Thyroid gland (tissue), 4 donors: Measurements from ENCODE around the gene CARMIL1.

Experiments
- CTCF ChIP-seq, 6 experiments: fragments of 200-600 bp in 3 of 6; fragments of 450-650 bp in 3 of 6; sonication (generic) in 3 of 6; IDR thresholded peaks; one replicate each; pipeline ENCODE4 v1.5.1; 2016 to 2019; ENCODE audit warnings: antibody characterized with exemption in 6 of 6, mild to moderate bottlenecking in 2 of 6, inconsistent platforms in 1 of 6, moderate library complexity in 1 of 6
- POLR2A ChIP-seq, 2 donors: fragments of 450-650 bp; IDR thresholded peaks; one replicate each; pipeline ENCODE4 v1.6.1; 2017; ENCODE audit warnings: antibody characterized with exemption in 2 of 2, mild to moderate bottlenecking in 2 of 2, moderate library complexity in 1 of 2

GRCh38 chr6:25456249-25457040, 177.3 kb downstream of the CARMIL1 start:
- TF ChIP-seq CTCF (IDR thresholded peaks at IDR 0.05): no peak
- no peak for TF ChIP-seq POLR2A (IDR thresholded peaks at IDR 0.05)
